ENCODE results near the gene THADA. TPM values are rescaled to one million over a fixed set of nuclear protein-coding genes. Genes with fewer than 3 reads are reported as not detected.

Gene THADA
- total RNA-seq, 2 donors from 2014 or later: 14.5 to 16.1 TPM

DNA sequence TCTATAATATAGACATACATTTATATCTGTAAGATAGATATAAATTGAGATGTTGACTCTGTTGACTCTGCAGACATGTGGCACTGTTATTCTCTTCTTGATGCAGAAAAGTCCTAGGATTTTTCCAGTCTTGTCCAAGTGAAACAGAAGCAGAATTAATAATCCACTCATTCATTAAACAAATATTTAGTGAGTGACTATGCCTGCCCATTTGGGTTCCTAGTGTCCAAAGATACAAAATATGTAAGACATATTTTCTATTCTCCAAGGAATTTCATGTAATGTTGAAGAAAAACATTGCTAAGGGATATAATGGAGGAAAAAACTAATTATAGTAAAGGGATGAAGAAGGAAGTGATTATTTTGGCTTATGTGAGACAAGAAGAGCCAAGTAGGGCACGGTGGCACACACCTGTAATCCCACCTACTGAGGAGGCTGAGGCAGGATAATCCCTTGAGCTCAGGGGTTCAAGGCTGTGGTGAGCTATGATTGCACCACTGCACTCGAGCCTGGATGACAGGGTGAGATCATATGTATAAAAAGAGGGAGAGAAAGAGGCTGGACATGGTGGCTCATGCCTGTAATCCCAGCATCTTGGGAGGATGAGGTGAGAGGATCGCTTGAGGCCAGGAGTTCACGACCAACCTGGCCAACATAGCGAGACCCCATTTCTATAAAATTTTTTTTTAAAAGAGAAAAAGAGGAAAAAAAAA, 21.3 kb upstream of the THADA start:
- DNase-seq (ENCODE audit: low spot score): no peak
- H3K36me3 ChIP-seq: no peaks in the 10 kb centered on the region
- H3K4me1 ChIP-seq: no peaks in the 10 kb centered on the region

DNA sequence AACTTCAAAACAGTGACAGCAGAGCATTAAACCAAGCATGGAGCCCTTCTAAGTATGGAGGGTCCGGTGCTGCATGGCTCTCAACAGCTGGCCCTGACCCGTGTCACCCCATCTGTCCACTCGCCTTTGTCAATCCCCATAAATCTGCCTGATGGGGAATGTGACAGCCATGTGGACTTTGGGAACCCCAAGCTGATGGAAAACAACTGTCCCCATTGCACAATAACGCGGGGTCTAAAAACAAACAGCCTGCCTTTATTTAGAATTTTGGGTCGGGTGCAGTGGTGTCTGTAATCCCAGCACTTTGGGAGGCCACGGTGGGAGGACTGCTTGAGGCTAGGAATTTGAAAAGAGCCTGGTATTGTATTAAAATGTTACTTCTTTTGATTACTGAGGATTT, 17.1 kb upstream of the THADA start:
- no peak for DNase-seq (ENCODE audit: low spot score)
- no peaks in the 10 kb centered on the region for H3K36me3 ChIP-seq
- no peak overlapping the region for H3K27ac ChIP-seq
- TF ChIP-seq, protein P1, sequence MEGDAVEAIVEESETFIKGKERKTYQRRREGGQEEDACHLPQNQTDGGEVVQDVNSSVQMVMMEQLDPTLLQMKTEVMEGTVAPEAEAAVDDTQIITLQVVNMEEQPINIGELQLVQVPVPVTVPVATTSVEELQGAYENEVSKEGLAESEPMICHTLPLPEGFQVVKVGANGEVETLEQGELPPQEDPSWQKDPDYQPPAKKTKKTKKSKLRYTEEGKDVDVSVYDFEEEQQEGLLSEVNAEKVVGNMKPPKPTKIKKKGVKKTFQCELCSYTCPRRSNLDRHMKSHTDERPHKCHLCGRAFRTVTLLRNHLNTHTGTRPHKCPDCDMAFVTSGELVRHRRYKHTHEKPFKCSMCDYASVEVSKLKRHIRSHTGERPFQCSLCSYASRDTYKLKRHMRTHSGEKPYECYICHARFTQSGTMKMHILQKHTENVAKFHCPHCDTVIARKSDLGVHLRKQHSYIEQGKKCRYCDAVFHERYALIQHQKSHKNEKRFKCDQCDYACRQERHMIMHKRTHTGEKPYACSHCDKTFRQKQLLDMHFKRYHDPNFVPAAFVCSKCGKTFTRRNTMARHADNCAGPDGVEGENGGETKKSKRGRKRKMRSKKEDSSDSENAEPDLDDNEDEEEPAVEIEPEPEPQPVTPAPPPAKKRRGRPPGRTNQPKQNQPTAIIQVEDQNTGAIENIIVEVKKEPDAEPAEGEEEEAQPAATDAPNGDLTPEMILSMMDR (IDR thresholded peaks at IDR 0.05): no peak
- H3K9me3 ChIP-seq: no peaks in the 10 kb centered on the region
- H3K4me1 ChIP-seq: no peaks in the 10 kb centered on the region
- H3K27me3 ChIP-seq: no peaks in the 10 kb centered on the region
- no peak overlapping the region for H3K4me3 ChIP-seq

More for the DNA sequence above, 21.3 kb upstream of the THADA start:
- Histone ChIP-seq H3K27ac (no peak overlapping the region), H3K27me3 (no peaks in the 10 kb centered on the region), H3K9me3 (no peaks in the 10 kb centered on the region), H3K4me3 (no peak overlapping the region)
- TF ChIP-seq, protein P1 (IDR thresholded peaks at IDR 0.05): no peak

DNA sequence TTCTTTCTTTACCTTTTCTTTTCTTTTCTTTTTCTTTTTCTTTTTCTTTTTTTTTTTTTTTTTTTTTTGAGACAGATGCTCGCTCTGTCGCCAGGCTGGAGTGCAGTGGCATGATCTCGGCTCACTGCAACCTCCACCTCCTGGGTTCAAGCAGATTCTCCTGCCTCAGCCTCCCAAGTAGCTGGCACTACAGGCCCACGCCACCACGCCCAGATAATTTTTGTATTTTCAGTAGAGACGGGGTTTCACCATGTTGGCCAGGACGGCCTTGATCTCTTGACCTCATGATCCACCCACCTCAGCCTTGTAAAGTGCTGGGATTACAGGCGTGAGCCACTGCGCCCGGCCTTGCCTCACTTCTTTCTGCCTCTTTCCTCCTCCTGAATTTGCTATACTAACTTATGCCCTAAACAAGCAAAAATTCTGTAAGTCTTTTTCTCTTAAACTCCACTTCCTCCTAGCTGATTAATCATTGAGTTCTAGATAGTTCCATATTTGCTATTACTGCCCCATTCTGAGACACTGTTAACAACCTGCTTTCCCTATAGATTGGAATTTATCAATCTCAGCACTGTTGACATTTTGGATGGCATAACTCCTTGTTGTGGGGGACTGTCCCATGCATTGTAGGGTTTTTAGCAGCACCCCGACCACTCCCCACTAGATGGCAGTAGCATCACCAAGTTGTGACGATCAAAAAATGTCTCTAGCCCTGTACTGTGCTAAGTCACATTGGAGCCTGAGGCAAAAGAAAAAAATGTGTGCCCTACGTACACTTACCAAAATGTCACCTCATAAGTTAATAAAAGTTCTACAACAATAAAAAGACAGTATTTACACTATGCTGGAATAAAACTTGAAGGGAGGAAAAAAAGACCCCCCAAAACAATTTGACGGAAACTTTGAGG, 16.4 kb upstream of the THADA start:
- Histone ChIP-seq H3K9me3 (no peaks in the 10 kb centered on the region), H3K36me3 (no peaks in the 10 kb centered on the region), H3K27me3 (no peaks in the 10 kb centered on the region), H3K4me1 (no peaks in the 10 kb centered on the region), H3K27ac (no peak overlapping the region), H3K4me3 (no peak overlapping the region)
- peak; percentile 80 for DNase-seq (ENCODE audit: low spot score)
- TF ChIP-seq, protein P1 (IDR thresholded peaks at IDR 0.05): peak; percentile 53 to 87

DNA sequence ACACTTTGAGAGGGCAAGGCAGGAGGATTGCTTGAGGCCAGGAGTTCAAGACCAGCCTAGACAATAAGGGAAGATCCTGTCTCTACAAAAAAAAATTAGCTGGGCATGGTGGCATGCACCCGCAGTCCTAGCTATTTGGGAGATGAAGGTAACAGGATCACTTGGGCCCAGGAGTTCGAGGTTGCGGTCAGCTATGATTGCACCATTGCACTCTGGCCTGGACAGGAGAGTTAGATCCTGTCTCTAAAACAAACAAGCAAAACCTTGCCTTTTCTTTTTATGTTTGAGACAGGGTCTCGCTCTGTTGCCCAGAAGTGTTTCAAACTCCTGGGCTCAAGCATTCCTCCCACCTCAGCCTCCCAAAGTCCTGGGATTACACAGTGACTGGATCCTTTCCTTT, 14.5 kb upstream of the THADA start:
- Histone ChIP-seq H3K4me1 (no peaks in the 10 kb centered on the region), H3K36me3 (no peaks in the 10 kb centered on the region), H3K9me3 (no peaks in the 10 kb centered on the region), H3K4me3 (no peak overlapping the region), H3K27me3 (no peaks in the 10 kb centered on the region), H3K27ac (no peak overlapping the region)
- DNase-seq (ENCODE audit: low spot score): no peak
- TF ChIP-seq, protein P1 (IDR thresholded peaks at IDR 0.05): no peak

DNA sequence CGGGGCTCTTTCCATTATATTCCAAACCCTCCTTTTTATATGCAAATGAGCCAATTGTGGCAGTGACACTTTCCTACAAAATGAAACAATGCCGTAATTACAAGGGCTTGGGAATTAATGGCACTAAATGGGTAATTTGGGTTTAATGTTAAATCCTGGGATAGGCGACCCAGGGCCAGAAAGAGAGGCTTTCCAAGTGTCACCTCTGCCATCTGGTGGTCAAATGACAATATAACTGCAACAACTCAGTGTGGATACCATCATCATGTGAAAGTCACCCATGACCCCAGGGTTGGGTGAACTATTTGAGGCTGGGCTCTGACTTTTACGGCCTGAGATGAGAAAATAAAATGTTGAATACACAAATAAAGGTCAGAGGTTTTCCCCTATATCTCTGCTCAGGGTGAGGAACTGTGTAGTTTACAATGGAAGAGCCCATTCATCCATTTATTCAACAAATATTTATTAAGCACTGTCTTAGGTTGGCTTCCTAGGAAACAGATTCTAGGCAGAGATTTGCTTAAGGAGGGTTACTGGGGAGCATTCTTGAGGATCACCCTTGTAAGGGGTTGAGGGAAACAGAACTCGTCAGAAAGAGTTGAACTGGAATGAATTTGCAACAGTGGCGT, 13.6 kb upstream of the THADA start:
- Histone ChIP-seq H3K36me3 (no peaks in the 10 kb centered on the region), H3K4me3 (no peak overlapping the region), H3K27me3 (no peaks in the 10 kb centered on the region), H3K27ac (no peak overlapping the region), H3K9me3 (no peaks in the 10 kb centered on the region), H3K4me1 (no peaks in the 10 kb centered on the region)
- no peak for DNase-seq (ENCODE audit: low spot score)
- TF ChIP-seq, protein P1 (IDR thresholded peaks at IDR 0.05): peak; percentile 32 to 77

Data from right atrium auricular region (tissue), 2 donors.